ENCODE data around the gene FIBIN.

- no peak for TF ChIP-seq EZH2phosphoT487 (IDR thresholded peaks at IDR 0.05; ENCODE audit: borderline replicate concordance)
- no peak for TF ChIP-seq CTCF (IDR thresholded peaks at IDR 0.05 in 2 of 3, conservative IDR thresholded peaks at IDR 0.05 in 1 of 3; ENCODE audit: borderline replicate concordance in 1 of 3, insufficient read depth in 1 of 3, low read depth in 2 of 3, low read length in 2 of 3)
- no peak for TF ChIP-seq POLR2AphosphoS5 (IDR thresholded peaks at IDR 0.05; ENCODE audit: low read depth, low read length)
- no peak for TF ChIP-seq EZH2 (IDR thresholded peaks at IDR 0.05)
- TF ChIP-seq CEBPB (IDR thresholded peaks at IDR 0.05; ENCODE audit: low read depth): no peak
- TF ChIP-seq POLR2A (IDR thresholded peaks at IDR 0.05; ENCODE audit: borderline replicate concordance, extremely low read depth, insufficient read depth, insufficient read length): no peak
These were observed 25.1 kb downstream of the FIBIN start for GRCh38 chr11:27018902-27019529.
